Measurements from ENCODE around the gene SMIM17. TPM values are rescaled to one million over a fixed set of nuclear protein-coding genes. Genes with fewer than 3 reads are reported as not detected.
A peak's percentile ranks its signal among the peaks of the same experiment; 100 is the strongest.

The SMIM17 gene
- total RNA-seq, 2 donors from 2014 or later, result not detected

DNA sequence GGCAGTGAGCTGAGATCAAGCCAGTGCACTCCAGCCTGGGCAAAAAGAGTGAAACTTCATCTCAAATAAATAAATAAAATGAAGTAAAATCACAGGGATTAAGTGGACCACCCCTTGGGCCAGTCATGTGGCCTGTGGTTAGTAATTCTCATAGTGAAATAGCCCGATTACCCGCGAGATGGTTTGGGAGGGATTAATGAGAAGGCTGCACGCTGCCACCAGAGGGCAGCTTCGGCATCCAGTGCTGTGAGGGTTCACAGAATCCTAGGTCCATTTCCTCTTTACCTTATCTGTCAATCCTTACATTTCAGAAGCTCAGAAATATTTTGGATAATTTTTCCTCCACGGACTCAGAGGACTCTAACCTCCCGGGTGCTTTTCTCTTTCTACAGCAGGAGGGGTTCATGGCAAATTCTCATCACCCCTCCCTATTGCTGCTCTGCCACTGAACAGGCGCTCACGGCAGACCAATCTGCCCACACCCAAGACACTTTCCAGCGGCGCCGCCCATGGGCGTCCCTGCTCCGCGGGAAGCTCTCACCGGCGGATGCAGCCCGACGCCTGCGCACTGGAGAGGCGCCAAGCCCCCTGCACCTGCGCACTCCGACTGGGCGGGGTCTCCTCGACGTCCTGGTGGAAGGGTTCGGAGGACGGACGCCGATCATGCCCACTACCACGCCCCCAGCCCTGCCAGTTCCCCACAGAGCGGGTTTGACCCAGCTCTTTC is 17.6 kb downstream of the SMIM17 start:
- H3K4me3 ChIP-seq, result peak overlapping the region; percentile 9 to 33
- H3K9me3 ChIP-seq, result no peaks in the 10 kb centered on the region
- no peak for DNase-seq (ENCODE audit: low spot score)
- peaks cover 0 to 9% of the 10 kb centered on the region in 2 donors for H3K4me1 ChIP-seq
- H3K36me3 ChIP-seq, result peaks cover 14% of the 10 kb centered on the region
- no peak overlapping the region for H3K27ac ChIP-seq
- H3K27me3 ChIP-seq, result no peaks in the 10 kb centered on the region
- TF ChIP-seq, protein P1, sequence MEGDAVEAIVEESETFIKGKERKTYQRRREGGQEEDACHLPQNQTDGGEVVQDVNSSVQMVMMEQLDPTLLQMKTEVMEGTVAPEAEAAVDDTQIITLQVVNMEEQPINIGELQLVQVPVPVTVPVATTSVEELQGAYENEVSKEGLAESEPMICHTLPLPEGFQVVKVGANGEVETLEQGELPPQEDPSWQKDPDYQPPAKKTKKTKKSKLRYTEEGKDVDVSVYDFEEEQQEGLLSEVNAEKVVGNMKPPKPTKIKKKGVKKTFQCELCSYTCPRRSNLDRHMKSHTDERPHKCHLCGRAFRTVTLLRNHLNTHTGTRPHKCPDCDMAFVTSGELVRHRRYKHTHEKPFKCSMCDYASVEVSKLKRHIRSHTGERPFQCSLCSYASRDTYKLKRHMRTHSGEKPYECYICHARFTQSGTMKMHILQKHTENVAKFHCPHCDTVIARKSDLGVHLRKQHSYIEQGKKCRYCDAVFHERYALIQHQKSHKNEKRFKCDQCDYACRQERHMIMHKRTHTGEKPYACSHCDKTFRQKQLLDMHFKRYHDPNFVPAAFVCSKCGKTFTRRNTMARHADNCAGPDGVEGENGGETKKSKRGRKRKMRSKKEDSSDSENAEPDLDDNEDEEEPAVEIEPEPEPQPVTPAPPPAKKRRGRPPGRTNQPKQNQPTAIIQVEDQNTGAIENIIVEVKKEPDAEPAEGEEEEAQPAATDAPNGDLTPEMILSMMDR (IDR thresholded peaks at IDR 0.05), result peak; percentile 13 to 62

- H3K4me1 ChIP-seq, result peaks cover 0 to 9% of the 10 kb centered on the region in 2 donors
- no peak overlapping the region for H3K4me3 ChIP-seq
- peaks cover 14% of the 10 kb centered on the region for H3K36me3 ChIP-seq
- no peak for DNase-seq (ENCODE audit: low spot score)
- H3K27ac ChIP-seq, result no peak overlapping the region
- H3K27me3 ChIP-seq, result no peaks in the 10 kb centered on the region
- no peaks in the 10 kb centered on the region for H3K9me3 ChIP-seq
- TF ChIP-seq, protein P1 (IDR thresholded peaks at IDR 0.05), result no peak
Observed at GRCh38 chr19:56661248-56661647, 18.3 kb downstream of the SMIM17 start.

- TF ChIP-seq, protein P1 (IDR thresholded peaks at IDR 0.05), result no peak
- no peak for DNase-seq (ENCODE audit: low spot score)
- Histone ChIP-seq H3K4me1 (peaks cover 0 to 9% of the 10 kb centered on the region in 2 donors), H3K27me3 (no peaks in the 10 kb centered on the region), H3K4me3 (no peak overlapping the region), H3K27ac (no peak overlapping the region), H3K9me3 (no peaks in the 10 kb centered on the region), H3K36me3 (peaks cover 14% of the 10 kb centered on the region)
Observed at GRCh38 chr19:56663931-56664500, 21.1 kb downstream of the SMIM17 start.

DNA sequence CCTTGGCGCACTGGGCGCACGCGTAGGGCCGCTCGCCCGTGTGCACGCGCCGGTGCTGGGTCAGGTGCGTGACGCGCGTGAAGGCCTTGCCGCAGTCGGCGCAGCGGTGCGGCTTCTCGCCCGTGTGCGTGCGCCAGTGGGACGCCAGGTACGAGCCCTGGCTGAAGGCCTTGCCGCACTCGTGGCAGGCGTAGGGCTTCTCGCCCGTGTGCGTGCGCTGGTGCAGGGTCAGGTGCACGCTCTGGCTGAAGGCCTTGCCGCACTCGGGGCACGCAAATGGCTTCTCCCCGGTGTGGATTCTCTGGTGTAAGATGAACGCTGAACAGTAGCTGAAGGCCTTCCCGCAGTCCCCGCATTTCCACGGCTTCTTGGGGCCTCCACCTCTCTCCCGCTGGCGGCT is 21.6 kb downstream of the SMIM17 start:
- Histone ChIP-seq H3K27ac (no peak overlapping the region), H3K9me3 (no peaks in the 10 kb centered on the region), H3K4me1 (peaks cover 0 to 9% of the 10 kb centered on the region in 2 donors), H3K4me3 (no peak overlapping the region), H3K27me3 (no peaks in the 10 kb centered on the region), H3K36me3 (peaks cover 14% of the 10 kb centered on the region)
- no peak for DNase-seq (ENCODE audit: low spot score)
- TF ChIP-seq, protein P1 (IDR thresholded peaks at IDR 0.05), result no peak

GRCh38 chr19:56667311-56667870 is 24.4 kb downstream of the SMIM17 start:
- peaks cover 14% of the 10 kb centered on the region for H3K36me3 ChIP-seq
- no peak overlapping the region for H3K27ac ChIP-seq
- H3K27me3 ChIP-seq, result no peaks in the 10 kb centered on the region
- no peak for DNase-seq (ENCODE audit: low spot score)
- H3K9me3 ChIP-seq, result no peaks in the 10 kb centered on the region
- no peak overlapping the region for H3K4me3 ChIP-seq
- TF ChIP-seq, protein P1 (IDR thresholded peaks at IDR 0.05), result no peak
- peaks cover 0 to 13% of the 10 kb centered on the region in 2 donors for H3K4me1 ChIP-seq

Data from right atrium auricular region (tissue), 2 donors.